Activated CD4-positive, alpha-beta T cell treated with anti-CD3 and anti-CD28 coated beads, Interleukin-2, amount 10 ng/mL, durations not matched to agents 24 days and 14 days (primary cell): ENCODE data around the gene RNGTT. TPM values are rescaled to one million over a fixed set of nuclear protein-coding genes. Genes with fewer than 3 reads are reported as not detected.

ENCODE experiments used
- DNase-seq: peaks from one replicate; pipeline ENCODE4 v3.0.0; 2022
- H3K27ac Mint-ChIP-seq: one replicate; pipeline ENCODE4 v1.8.0; 2022; ENCODE audit warnings: mild to moderate bottlenecking, mixed read lengths
- H3K27me3 Mint-ChIP-seq: one replicate; pipeline ENCODE4 v1.8.0; 2022; ENCODE audit warnings: mixed read lengths
- H3K36me3 Mint-ChIP-seq: one replicate; pipeline ENCODE4 v1.8.0; 2022; ENCODE audit warnings: low read depth, mild to moderate bottlenecking, mixed read lengths
- H3K4me1 Mint-ChIP-seq: one replicate; pipeline ENCODE4 v1.8.0; 2021; ENCODE audit warnings: mixed read lengths
- H3K4me3 Mint-ChIP-seq: one replicate; pipeline ENCODE4 v1.8.0; 2022; ENCODE audit warnings: mild to moderate bottlenecking, moderate library complexity, mixed read lengths
- H3K9me3 Mint-ChIP-seq: one replicate; pipeline ENCODE4 v1.8.0; 2021; ENCODE audit warnings: mixed read lengths
- intact Hi-C: fragments of 100-400 bp; cut with micrococcal nuclease; formaldehyde crosslinking; loops from one replicate; pipeline ENCODE4 v1.15.1; 2023
- total RNA-seq: library from RNA; stranded (reverse); gene quantifications from 2 replicates; pipeline ENCODE4 v1.2.3, GENCODE V29; 2022

Gene RNGTT
- total RNA-seq, 1 donor from 2014 or later, result 25.9 TPM

DNA sequence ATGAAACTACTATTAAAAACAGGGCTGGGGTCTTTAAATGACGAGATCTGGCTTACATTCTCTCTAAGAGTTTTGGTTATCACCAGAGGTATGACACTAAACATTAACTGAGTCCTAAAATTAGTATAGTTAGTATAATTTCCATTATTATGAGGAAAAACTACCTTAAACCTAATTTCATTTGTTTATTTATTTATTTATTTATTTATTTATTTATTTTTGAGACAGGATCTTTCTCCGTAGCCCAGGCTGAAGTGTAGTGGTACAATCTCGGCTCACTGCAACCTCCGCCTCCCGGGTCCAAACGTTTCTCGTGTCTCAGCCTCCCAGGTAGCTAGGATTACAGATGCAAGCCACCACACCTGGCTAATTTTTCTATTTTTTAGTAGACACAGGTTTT is 85.5 kb downstream of the RNGTT start:
- H3K27me3 Mint-ChIP-seq, result no peaks in the 10 kb centered on the region
- DNase-seq, result no peak
- no peak overlapping the region for H3K4me3 Mint-ChIP-seq
- intact Hi-C loops, result loop anchor here (10.0 kb wide), 1 partner anchor 1043 kb away; no protein-coding TSS in a partner anchor
- H3K27ac Mint-ChIP-seq, result no peak overlapping the region
- no peaks in the 10 kb centered on the region for H3K9me3 Mint-ChIP-seq
- H3K36me3 Mint-ChIP-seq, result peaks cover 1% of the 10 kb centered on the region
- peaks cover 10% of the 10 kb centered on the region for H3K4me1 Mint-ChIP-seq

DNA sequence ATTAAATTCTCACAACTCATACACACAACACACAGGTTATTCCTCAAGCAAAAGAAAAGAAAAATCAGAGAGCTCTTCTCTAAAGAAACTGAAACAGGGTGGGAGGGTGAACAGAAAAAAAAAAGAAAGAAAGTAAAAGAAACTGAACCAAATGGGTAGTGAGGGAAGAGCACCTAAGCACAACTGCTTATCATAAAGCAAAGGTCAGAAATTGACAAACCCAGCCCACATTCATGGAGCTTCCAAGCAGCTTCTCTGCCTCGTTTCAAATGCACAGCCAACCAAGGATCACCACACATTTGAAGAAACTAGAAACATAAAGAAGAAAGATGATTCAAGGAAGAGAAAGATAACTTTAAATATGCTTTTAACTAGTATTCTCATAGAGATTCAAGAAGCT is 90.5 kb downstream of the RNGTT start:
- Mint-ChIP-seq H3K36me3 (peaks cover 4% of the 10 kb centered on the region), H3K4me3 (no peak overlapping the region), H3K4me1 (peaks cover 18% of the 10 kb centered on the region), H3K9me3 (no peaks in the 10 kb centered on the region), H3K27ac (peak overlapping the region; percentile 19), H3K27me3 (no peaks in the 10 kb centered on the region)
- intact Hi-C loops, result loop anchor here (5.0 to 10.0 kb wide), 3 partner anchors 1038 to 1806 kb away; no protein-coding TSS in a partner anchor
- DNase-seq, result no peak

DNA sequence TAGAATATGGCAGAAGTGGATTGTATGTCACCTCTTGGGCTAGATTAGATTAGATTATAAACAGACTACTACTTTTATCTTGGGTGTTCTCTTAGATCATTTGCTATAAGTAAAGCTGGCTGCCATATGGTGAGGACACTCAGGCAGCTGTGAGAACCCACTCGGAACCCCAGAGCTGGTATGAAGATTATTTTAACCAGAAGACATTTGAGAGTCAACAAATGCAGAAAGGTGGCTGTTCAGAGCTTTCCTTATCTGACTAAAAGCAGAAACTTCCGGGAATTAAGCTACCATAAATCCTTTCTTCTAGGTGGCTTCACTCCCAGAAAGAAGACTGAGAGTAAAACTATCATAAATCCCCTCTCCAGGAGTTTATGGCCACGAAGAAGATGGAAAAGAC is 91.9 kb downstream of the RNGTT start:
- H3K36me3 Mint-ChIP-seq, result peaks cover 4% of the 10 kb centered on the region
- DNase-seq, result no peak
- H3K4me3 Mint-ChIP-seq, result no peak overlapping the region
- intact Hi-C loops, result loop anchor here (2.0 to 10.0 kb wide), 4 partner anchors 91 to 1804 kb away; no protein-coding TSS in a partner anchor
- H3K4me1 Mint-ChIP-seq, result peaks cover 20% of the 10 kb centered on the region
- no peaks in the 10 kb centered on the region for H3K27me3 Mint-ChIP-seq
- no peaks in the 10 kb centered on the region for H3K9me3 Mint-ChIP-seq
- H3K27ac Mint-ChIP-seq, result no peak overlapping the region

DNA sequence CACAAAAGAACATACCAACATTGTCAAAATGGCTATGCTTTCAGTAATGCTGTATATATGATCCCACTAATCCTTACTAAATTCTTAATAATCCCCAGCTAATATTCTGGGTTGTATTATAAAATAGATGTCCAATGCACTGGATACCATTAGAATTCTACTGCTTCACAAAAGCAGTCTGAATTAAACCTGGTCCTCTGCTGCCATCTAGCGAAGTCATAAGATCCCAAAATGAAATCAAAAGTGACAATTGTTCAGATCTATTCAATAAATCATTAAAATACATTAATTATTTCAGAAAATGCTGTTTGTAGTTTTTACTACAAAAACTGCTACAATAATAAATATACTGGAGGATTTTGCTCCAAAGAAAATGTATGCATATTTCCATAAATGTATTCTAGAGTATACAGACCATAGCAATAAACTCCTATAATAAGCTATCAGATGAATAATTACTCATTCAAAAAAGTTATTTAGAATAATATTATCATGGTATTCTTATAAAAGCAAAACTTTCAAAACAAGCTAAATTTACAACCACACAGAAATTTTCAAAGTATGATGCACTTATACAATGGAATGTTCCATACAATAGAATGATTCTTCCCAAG is 92.6 kb downstream of the RNGTT start:
- Mint-ChIP-seq H3K27me3 (no peaks in the 10 kb centered on the region), H3K4me3 (no peak overlapping the region), H3K36me3 (peaks cover 4% of the 10 kb centered on the region), H3K9me3 (no peaks in the 10 kb centered on the region), H3K27ac (no peak overlapping the region), H3K4me1 (peaks cover 24% of the 10 kb centered on the region)
- DNase-seq, result peak; percentile 85
- intact Hi-C loops, result loop anchor here (1.0 to 10.0 kb wide), 5 partner anchors 90 to 1804 kb away; no protein-coding TSS in a partner anchor

DNA sequence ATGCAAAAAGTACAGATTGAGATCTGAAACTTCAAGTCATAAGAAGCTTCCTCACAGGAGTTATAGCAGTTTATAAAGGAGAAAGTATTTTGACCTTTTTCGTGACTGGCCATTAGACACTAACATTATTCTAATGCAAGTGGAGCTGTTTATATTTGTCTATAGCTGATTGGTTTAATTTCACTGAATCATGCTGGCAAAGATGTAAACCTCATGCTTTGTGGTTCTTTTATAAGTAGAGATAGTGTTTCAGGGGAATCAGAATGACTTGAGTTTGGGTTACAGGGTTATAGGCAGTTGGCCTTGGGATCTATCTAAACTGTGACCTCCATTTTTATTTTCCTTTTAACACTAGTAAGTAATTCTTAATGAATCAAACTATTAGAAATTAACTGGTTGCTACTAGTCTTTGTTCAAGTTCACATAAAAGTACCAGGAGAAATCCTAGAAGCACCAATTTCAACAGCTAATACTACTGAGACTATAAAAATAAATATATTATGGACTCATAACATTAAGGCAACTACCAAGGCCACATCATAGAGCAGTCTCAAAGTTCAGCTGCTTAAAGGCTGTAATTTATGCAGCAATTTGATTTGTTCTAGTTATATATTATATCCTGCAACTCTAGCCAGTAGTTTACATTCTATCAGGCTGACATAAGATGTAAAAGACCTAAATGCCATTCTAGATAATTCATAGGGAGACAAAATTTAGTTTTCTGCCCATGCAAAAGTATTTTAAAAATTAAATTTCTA is 94.0 kb downstream of the RNGTT start:
- intact Hi-C loops, result loop anchor here (1.0 to 10.0 kb wide), 5 partner anchors 89 to 1802 kb away; no protein-coding TSS in a partner anchor
- H3K4me1 Mint-ChIP-seq, result peaks cover 30% of the 10 kb centered on the region
- DNase-seq, result no peak
- H3K9me3 Mint-ChIP-seq, result no peaks in the 10 kb centered on the region
- no peak overlapping the region for H3K4me3 Mint-ChIP-seq
- H3K36me3 Mint-ChIP-seq, result peaks cover 4% of the 10 kb centered on the region
- no peaks in the 10 kb centered on the region for H3K27me3 Mint-ChIP-seq
- no peak overlapping the region for H3K27ac Mint-ChIP-seq

DNA sequence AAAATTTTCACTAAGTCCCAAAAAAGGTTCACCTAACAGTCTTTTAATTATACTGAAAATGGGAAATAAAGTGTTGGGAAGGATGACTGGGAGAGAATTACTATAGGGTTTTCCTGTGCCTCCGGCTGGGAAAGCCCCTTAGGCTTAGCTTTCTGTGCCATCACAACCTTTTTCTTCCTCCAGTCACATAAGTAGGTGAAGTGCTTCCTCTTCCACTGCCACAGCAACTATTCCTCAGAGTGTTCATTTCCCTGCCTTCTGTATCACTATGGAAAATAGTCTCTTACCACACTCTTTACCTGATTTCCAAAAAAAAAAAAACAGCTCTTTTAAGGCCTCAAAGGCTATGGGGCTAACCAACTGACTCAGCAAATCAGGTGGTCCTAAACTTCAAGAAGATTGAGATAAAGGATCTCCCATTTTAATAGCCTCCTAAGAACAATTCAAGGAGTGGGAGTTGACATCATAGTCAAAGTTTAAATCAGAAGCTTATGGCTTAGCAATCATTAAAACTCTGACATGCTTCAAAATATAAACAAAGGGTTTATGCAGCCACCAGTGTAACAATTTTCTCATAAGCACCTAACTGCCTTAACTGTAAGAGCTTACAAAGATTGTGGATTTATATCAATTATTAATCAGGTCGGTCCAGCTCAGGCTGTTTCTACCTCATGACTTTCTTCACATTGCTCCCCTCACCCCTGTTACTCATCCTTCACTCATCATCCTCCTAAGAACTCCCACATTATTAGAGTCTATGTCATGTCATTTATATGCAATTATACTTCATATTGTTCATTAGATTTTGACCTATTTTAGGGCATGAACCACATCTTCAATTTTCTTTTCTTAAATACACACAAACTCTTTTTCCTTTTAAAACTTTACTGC is 95.3 kb downstream of the RNGTT start:
- peaks cover 7% of the 10 kb centered on the region for H3K36me3 Mint-ChIP-seq
- H3K4me1 Mint-ChIP-seq, result peaks cover 29% of the 10 kb centered on the region
- H3K4me3 Mint-ChIP-seq, result no peak overlapping the region
- no peak overlapping the region for H3K27ac Mint-ChIP-seq
- no peaks in the 10 kb centered on the region for H3K9me3 Mint-ChIP-seq
- no peaks in the 10 kb centered on the region for H3K27me3 Mint-ChIP-seq
- intact Hi-C loops, result no loop called here
- no peak for DNase-seq

DNA sequence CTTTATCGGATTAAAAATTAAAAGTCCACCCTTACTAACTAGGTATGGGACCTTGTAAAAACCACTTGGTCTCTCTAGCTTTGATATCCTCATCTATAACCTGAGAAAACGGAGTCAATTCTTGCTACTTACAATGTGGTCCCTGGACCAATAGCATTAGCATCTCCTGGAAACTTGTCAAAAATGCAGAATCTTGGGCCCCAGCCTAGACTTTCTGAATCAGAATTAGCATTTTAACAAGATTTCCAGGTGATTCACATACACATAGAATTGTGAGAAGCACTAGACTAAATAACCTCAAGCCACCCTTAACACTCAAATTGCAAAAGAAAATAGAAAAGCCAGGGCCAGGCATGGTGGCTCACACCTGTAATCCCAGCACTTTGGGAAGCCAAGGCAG is 96.6 kb downstream of the RNGTT start:
- Mint-ChIP-seq H3K9me3 (no peaks in the 10 kb centered on the region), H3K36me3 (peaks cover 13% of the 10 kb centered on the region), H3K4me3 (no peak overlapping the region), H3K4me1 (peaks cover 23% of the 10 kb centered on the region), H3K27ac (no peak overlapping the region), H3K27me3 (no peaks in the 10 kb centered on the region)
- no peak for DNase-seq
- intact Hi-C loops, result no loop called here

DNA sequence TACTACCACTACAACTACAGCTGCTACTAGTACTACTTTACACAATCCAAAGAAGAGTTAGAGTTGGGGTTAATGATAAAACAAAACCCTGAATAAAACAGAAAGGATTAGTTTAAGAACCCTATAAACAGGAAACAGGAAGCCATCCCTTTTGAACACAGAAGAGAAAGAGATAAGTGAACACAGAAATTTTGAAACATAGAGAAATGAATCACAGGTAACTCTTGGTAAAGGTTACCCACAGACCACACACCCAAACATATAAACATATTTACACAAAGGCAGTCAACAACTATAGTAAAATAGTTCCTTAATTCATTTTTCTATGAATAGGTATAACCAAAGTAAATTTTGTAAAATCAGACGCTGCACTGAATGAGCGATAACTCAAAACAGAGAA is 98.1 kb downstream of the RNGTT start:
- peaks cover 13% of the 10 kb centered on the region for H3K36me3 Mint-ChIP-seq
- peaks cover 23% of the 10 kb centered on the region for H3K4me1 Mint-ChIP-seq
- DNase-seq, result no peak
- H3K27ac Mint-ChIP-seq, result peak overlapping the region; percentile 68
- intact Hi-C loops, result no loop called here
- peak overlapping the region; percentile 26 for H3K4me3 Mint-ChIP-seq
- H3K9me3 Mint-ChIP-seq, result no peaks in the 10 kb centered on the region
- no peaks in the 10 kb centered on the region for H3K27me3 Mint-ChIP-seq

DNA sequence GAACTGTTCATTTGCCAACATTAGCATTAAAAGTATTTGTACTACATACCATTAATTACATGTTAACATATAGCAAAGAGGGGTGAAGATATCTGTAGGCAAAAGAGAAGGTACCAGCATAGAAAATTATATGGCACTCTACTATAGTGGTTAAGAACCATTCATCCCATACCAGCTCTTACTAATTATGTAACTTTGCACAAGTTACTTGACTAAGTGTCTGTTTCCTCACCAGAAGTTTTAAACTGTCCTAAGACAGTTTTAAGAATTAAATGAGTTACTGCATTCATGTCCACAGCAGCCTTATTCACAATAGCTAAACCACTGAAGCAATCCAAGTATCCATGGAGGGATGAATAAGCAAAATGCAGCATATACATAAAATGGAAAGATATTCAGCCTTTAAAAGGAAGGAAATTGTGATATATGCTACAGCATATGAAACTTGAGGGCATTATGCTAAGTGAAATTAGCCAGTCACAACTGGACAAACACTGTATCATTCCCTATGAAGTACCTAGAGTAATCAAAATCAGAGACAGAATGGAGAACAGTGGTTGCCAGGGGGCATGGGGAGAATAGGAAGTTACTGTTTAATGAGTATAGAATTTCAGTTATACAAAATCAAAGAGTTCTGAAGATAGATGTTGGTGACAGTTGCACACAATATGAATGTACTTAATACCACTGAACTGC is 98.9 kb downstream of the RNGTT start:
- peak overlapping the region; percentile 4 for H3K27ac Mint-ChIP-seq
- DNase-seq, result no peak
- peaks cover 23% of the 10 kb centered on the region for H3K4me1 Mint-ChIP-seq
- no peaks in the 10 kb centered on the region for H3K27me3 Mint-ChIP-seq
- peaks cover 13% of the 10 kb centered on the region for H3K36me3 Mint-ChIP-seq
- intact Hi-C loops, result no loop called here
- no peaks in the 10 kb centered on the region for H3K9me3 Mint-ChIP-seq
- H3K4me3 Mint-ChIP-seq, result peak overlapping the region; percentile 3

DNA sequence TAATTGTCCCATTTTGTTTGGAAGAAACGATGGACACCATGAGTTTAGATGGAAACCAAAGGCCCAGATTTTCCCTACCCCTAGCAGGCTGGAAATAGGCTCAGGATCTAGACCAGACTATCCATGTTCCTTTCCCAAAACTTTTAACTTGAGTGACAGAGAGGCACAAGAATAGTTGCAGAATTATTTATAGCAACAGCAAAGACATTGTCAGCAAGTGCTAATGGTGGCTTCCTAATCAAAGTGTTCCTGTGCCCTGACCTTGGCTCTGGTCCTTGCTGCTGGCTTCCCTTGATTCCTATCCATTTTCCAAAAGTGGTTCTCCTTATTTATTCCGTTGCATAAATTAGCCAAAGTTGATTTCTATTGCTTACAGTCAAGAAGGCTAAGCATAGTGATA is 103.1 kb downstream of the RNGTT start:
- H3K27me3 Mint-ChIP-seq, result no peaks in the 10 kb centered on the region
- peaks cover 11% of the 10 kb centered on the region for H3K4me1 Mint-ChIP-seq
- DNase-seq, result no peak
- intact Hi-C loops, result no loop called here
- H3K27ac Mint-ChIP-seq, result no peak overlapping the region
- H3K4me3 Mint-ChIP-seq, result no peak overlapping the region
- no peaks in the 10 kb centered on the region for H3K9me3 Mint-ChIP-seq
- H3K36me3 Mint-ChIP-seq, result peaks cover 13% of the 10 kb centered on the region

DNA sequence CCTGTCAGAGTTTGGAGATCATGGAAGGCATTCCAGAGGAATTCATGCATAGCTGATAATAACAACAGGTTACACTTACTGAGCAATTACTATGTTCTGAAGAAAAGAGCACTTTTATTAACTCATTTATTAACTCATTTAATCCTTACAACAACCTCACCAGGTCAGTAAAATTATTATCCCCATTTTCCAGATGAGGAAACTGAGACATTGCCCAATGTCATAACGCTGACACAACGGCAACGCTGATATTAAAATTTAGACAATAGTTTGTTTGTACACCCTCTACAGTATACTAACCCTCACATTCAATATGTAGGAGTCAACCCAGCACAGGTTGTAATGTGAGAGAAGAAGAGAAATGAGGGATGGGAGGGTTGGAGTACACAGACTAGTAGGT is 105.0 kb downstream of the RNGTT start:
- Mint-ChIP-seq H3K4me1 (peaks cover 4% of the 10 kb centered on the region), H3K4me3 (no peak overlapping the region), H3K27me3 (no peaks in the 10 kb centered on the region), H3K36me3 (peaks cover 10% of the 10 kb centered on the region), H3K9me3 (no peaks in the 10 kb centered on the region), H3K27ac (no peak overlapping the region)
- no peak for DNase-seq
- intact Hi-C loops, result no loop called here

DNA sequence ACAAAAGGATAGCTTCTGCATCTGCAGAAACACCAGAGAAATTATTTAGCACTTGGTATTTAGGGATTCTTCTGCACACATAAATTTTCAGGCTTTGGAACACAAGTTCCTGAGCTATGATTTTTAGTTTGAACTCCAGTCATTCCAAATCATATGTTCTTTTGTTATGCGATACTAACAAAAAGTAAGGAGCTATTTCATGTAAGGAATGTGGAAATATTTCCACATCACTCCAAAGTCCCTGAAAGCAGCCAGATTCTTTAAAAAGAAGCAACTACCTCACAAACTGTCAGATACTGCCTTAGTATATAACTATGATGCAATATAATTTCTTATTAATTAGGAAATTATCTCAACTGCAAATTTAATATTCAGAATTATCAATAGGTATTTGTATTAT is 106.9 kb downstream of the RNGTT start:
- intact Hi-C loops, result no loop called here
- peaks cover 2% of the 10 kb centered on the region for H3K36me3 Mint-ChIP-seq
- H3K27me3 Mint-ChIP-seq, result no peaks in the 10 kb centered on the region
- H3K27ac Mint-ChIP-seq, result no peak overlapping the region
- no peak for DNase-seq
- H3K4me3 Mint-ChIP-seq, result no peak overlapping the region
- no peaks in the 10 kb centered on the region for H3K9me3 Mint-ChIP-seq
- H3K4me1 Mint-ChIP-seq, result peaks cover 4% of the 10 kb centered on the region

DNA sequence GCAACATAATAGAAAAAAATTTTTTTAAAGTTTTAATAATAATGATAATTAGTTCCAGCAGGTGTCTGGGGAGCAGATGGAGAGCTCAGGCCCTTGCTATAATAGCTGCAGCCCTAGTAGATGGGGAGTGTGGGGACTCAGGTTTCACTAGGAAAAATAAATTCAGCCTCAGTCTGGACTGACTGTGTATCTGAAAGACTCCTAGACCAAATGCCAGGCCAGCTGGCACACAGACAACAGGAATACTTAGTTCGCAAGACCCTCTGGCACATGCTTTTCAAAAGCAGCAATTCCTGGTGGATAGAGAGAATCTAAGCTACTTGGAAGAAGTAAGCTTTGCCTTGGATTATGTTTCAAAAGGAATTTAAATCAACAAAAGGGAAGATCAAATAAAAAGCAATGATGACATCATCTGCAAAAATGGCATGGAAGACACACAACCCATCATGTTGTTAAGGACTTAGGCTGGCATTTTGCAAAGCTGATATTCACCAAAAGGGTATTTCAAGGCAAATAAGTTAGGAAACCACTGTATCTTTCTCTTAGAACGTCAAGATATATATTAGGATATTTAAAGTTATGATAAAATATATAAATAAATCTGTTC is 107.8 kb downstream of the RNGTT start:
- Mint-ChIP-seq H3K4me1 (peaks cover 4% of the 10 kb centered on the region), H3K27ac (no peak overlapping the region), H3K9me3 (no peaks in the 10 kb centered on the region), H3K27me3 (no peaks in the 10 kb centered on the region), H3K4me3 (no peak overlapping the region), H3K36me3 (peaks cover 2% of the 10 kb centered on the region)
- intact Hi-C loops, result no loop called here
- no peak for DNase-seq
